Chondrocyte (in vitro differentiated cells): ENCODE results near the gene ENTPD8. TPM values are rescaled to one million over a fixed set of nuclear protein-coding genes. Genes with fewer than 3 reads are reported as not detected.

Experiments
- DNase-seq: peaks from one replicate; pipeline ENCODE4 v3.0.0; 2021; ENCODE audit warnings: mixed read lengths, low spot score
- H3K27ac Mint-ChIP-seq: one replicate; pipeline ENCODE4 v1.8.0; 2021; ENCODE audit warnings: mild to moderate bottlenecking, moderate library complexity, mixed read lengths; ENCODE audit not compliant: unreplicated experiment
- H3K27me3 Mint-ChIP-seq: 2 replicates; pipeline ENCODE4 v1.8.0; 2021; ENCODE audit warnings: low read depth, mixed read lengths
- H3K36me3 Mint-ChIP-seq: 2 replicates; pipeline ENCODE4 v1.8.0; 2021; ENCODE audit warnings: low read depth, mixed read lengths
- H3K4me1 Mint-ChIP-seq: 2 replicates; pipeline ENCODE4 v1.8.0; 2021; ENCODE audit warnings: low read depth, mild to moderate bottlenecking, mixed read lengths
- H3K4me3 Mint-ChIP-seq: one replicate; pipeline ENCODE4 v1.8.0; 2021; ENCODE audit warnings: mild to moderate bottlenecking, moderate library complexity, mixed read lengths; ENCODE audit not compliant: unreplicated experiment
- H3K9me3 Mint-ChIP-seq: 2 replicates; pipeline ENCODE4 v1.8.0; 2021; ENCODE audit warnings: low read depth, mixed read lengths
- total RNA-seq: library from RNA; stranded (reverse); gene quantifications from 3 replicates; pipeline ENCODE4 v1.2.1, GENCODE V29; 2021
- TF ChIP-seq, protein P1 (sequence below): fragments of 200-600 bp; sonication (generic); IDR thresholded peaks from 2 replicates; pipeline ENCODE4 v1.5.0; 2021; ENCODE audit warnings: antibody characterized with exemption, mild to moderate bottlenecking, moderate library complexity

The ENTPD8 gene
- total RNA-seq, 1 donor from 2014 or later: 0.10 TPM

GRCh38 chr9:137465000-137465719 lies 24.0 kb upstream of the ENTPD8 start:
- TF ChIP-seq, protein P1, sequence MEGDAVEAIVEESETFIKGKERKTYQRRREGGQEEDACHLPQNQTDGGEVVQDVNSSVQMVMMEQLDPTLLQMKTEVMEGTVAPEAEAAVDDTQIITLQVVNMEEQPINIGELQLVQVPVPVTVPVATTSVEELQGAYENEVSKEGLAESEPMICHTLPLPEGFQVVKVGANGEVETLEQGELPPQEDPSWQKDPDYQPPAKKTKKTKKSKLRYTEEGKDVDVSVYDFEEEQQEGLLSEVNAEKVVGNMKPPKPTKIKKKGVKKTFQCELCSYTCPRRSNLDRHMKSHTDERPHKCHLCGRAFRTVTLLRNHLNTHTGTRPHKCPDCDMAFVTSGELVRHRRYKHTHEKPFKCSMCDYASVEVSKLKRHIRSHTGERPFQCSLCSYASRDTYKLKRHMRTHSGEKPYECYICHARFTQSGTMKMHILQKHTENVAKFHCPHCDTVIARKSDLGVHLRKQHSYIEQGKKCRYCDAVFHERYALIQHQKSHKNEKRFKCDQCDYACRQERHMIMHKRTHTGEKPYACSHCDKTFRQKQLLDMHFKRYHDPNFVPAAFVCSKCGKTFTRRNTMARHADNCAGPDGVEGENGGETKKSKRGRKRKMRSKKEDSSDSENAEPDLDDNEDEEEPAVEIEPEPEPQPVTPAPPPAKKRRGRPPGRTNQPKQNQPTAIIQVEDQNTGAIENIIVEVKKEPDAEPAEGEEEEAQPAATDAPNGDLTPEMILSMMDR: no peak
- no peaks in the 10 kb centered on the region for H3K36me3 Mint-ChIP-seq
- H3K4me3 Mint-ChIP-seq: no peak overlapping the region
- no peaks in the 10 kb centered on the region for H3K9me3 Mint-ChIP-seq
- no peaks in the 10 kb centered on the region for H3K4me1 Mint-ChIP-seq
- no peak for DNase-seq
- H3K27ac Mint-ChIP-seq: no peak overlapping the region
- H3K27me3 Mint-ChIP-seq: peaks cover 3% of the 10 kb centered on the region

DNA sequence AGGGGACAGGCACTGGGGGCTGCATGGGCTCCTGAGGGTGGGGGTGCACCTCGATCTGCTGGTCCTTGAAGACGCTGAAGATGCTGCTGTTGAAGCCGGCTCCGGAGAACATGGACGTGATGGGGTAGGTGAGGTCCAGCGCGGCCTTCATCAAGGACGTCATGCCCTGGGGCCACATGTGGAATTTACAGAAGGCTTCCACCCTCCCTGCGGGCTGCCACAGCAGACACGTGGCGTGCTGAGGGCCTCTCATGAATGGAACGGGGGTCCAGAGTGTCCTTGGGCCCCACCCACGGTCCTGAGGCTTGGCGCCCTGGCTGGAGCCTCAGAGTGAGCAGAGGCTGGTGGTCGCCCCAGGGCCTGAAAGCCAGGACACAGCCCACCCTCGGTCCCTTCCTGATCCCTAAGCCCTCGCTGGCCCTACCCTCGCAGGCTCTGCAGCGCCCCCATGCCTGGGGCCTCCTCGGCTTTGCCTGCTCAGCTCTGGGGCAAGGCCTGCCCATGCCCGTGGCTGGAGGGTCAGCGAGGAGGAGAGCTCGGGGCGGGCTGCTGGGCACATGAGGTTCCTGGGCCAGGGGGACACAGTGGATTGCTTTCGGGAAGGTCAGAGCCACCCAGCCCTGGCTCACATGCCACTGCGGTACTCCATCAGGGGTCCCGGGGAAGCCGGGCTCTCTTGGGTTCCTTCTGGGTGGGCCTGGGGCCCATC lies 23.3 kb upstream of the ENTPD8 start:
- Mint-ChIP-seq H3K9me3 (no peaks in the 10 kb centered on the region), H3K36me3 (no peaks in the 10 kb centered on the region), H3K27ac (no peak overlapping the region), H3K27me3 (peaks cover under 1% of the 10 kb centered on the region), H3K4me1 (no peaks in the 10 kb centered on the region), H3K4me3 (no peak overlapping the region)
- TF ChIP-seq, protein P1: no peak
- no peak for DNase-seq

DNA sequence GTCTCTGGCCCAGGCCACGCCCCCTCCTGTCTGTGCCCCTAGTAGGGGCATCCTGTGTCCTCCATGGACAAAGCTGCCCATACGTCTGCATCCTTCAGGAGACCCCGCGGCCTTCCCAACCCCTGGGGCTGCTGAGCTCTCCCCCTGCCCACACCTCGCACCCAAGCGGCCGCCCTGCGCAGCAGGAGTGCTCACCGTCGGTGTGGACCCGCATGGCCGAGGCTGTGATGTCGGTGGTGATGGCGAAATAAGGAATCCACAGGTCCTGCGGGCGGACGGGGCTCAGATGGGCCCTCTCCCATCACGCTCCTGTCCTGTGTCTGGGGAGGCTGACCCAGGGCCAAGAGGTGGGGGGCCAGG lies 22.8 kb upstream of the ENTPD8 start:
- H3K4me1 Mint-ChIP-seq: no peaks in the 10 kb centered on the region
- no peak overlapping the region for H3K27ac Mint-ChIP-seq
- TF ChIP-seq, protein P1: no peak
- no peak for DNase-seq
- H3K4me3 Mint-ChIP-seq: no peak overlapping the region
- H3K9me3 Mint-ChIP-seq: no peaks in the 10 kb centered on the region
- H3K36me3 Mint-ChIP-seq: no peaks in the 10 kb centered on the region
- H3K27me3 Mint-ChIP-seq: no peaks in the 10 kb centered on the region

- TF ChIP-seq, protein P1: no peak
- Mint-ChIP-seq H3K27me3 (no peaks in the 10 kb centered on the region), H3K36me3 (no peaks in the 10 kb centered on the region), H3K4me3 (no peak overlapping the region), H3K4me1 (no peaks in the 10 kb centered on the region), H3K9me3 (no peaks in the 10 kb centered on the region), H3K27ac (no peak overlapping the region)
- no peak for DNase-seq
Observed at GRCh38 chr9:137462986-137463930, 22.1 kb upstream of the ENTPD8 start.
